ENCODE results near the gene SHPK. TPM values are rescaled to one million over a fixed set of nuclear protein-coding genes. Genes with fewer than 3 reads are reported as not detected.

The SHPK gene
- total and polyA plus RNA-seq, 9 donors, result 6.3 to 9.3 (median 7.7) TPM

DNA sequence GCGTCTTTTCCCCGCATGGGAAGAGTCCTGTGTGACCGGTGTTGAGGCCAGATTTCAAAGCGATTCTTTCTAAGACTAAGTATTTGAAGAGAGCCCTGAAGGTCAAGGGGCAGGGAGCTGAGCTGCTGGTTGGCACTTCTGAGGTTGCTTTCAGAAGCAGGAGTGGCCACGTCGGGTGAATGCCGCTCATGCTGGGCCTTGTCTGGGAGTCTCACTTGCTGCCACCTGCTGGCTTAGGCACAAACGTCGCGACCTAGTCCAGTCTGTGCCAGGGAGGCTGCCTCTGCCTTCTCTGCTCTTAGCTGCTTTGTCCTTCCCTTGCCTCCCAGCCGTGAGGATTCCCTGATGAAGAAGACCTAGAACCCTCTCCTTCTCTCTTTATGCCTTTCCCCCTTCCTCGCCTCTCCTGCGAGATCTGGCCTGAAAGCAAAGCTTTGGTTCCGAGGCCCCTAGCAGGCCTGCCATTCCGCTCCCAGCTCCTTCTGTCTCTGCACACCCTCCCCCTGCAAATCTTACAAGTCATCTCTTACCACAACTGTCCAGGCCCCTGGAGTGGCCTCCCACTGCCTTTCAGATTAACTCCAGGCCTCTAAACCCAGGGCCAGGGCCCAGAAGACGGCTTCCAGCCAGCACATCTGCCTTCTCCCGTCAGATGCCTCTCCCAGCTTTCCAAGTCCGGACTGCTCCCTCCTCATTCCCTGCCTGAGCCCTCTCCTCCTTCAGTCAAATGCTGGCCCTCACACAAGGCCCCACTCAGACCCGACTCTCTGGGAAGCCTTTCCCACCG lies 11.9 kb upstream of the SHPK start:
- Histone ChIP-seq H3K4me3 (ENCODE audit: low read length) (no peak overlapping the region), H3K27me3 (ENCODE audit: control insufficient read depth, insufficient read depth, low read length) (no peaks in the 10 kb centered on the region), H3K36me3 (ENCODE audit: control insufficient read depth, insufficient read depth, low read length) (peaks cover 25% of the 10 kb centered on the region), H3K4me1 (ENCODE audit: control insufficient read depth, insufficient read depth, low read length) (peaks cover 7% of the 10 kb centered on the region), H3K9me3 (replicated peaks; ENCODE audit: control insufficient read depth, low read depth, low read length) (no peaks in the 10 kb centered on the region), H3K27ac (ENCODE audit: low read length) (peak overlapping the region; percentile 42)
- peak; percentile 74 for DNase-seq
- 45% methylated on average over 14 of the region's 20 CpGs for WGBS (ENCODE audit: insufficient coverage)

DNA sequence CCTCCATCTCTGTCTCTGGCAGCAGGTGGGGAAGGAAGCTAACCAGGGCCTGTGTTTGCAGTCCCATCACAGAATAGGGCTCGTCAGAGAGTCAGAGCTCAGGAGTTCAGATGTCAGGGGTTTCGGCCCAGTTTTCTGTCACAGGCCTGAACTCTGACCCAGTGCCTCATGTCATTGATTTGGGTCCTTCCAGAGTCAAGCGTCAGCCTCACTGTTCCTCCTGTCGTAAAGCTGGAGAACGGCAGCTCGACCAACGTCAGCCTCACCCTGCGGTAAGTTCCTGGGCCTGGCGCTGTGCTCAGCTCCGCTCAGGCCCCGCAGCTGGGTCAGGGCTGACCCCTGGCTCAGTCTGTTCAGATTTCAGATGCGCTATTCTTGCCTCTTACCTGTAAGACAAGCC lies 11.2 kb upstream of the SHPK start:
- Histone ChIP-seq H3K9me3 (replicated peaks; ENCODE audit: control insufficient read depth, low read depth, low read length) (no peaks in the 10 kb centered on the region), H3K4me3 (ENCODE audit: low read length) (no peak overlapping the region), H3K4me1 (ENCODE audit: control insufficient read depth, insufficient read depth, low read length) (peaks cover 7% of the 10 kb centered on the region), H3K36me3 (ENCODE audit: control insufficient read depth, insufficient read depth, low read length) (peaks cover 28% of the 10 kb centered on the region), H3K27me3 (ENCODE audit: control insufficient read depth, insufficient read depth, low read length) (no peaks in the 10 kb centered on the region), H3K27ac (ENCODE audit: low read length) (no peak overlapping the region)
- 69% methylated on average over 12 of the region's 12 CpGs for WGBS (ENCODE audit: insufficient coverage)
- no peak for DNase-seq

DNA sequence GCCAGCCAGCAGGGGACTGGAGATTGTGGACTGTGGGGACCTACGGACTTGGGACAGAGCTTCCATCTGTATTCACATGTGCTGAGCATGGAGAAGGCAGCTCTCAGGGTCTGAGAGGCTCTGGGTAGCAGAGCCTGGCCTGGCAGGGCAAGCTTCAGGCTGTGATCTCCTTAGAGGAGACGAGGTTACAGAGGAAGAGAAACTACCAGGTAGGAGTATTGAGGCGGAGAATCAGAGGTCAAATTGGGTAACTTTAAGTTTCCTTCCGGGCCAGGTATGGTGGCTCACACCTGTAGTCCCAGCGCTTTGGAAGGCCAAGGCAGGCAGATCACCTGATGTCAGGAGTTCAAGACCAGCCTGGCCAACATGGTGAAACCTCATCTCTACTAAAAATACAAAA lies 9.3 kb upstream of the SHPK start:
- 57% methylated on average over 5 of the region's 5 CpGs for WGBS (ENCODE audit: insufficient coverage)
- H3K4me3 ChIP-seq (ENCODE audit: low read length), result no peak overlapping the region
- H3K4me1 ChIP-seq (ENCODE audit: control insufficient read depth, insufficient read depth, low read length), result peaks cover 14% of the 10 kb centered on the region
- peaks cover 31% of the 10 kb centered on the region for H3K36me3 ChIP-seq (ENCODE audit: control insufficient read depth, insufficient read depth, low read length)
- H3K9me3 ChIP-seq (replicated peaks; ENCODE audit: control insufficient read depth, low read depth, low read length), result no peaks in the 10 kb centered on the region
- H3K27ac ChIP-seq (ENCODE audit: low read length), result no peak overlapping the region
- no peaks in the 10 kb centered on the region for H3K27me3 ChIP-seq (ENCODE audit: control insufficient read depth, insufficient read depth, low read length)
- DNase-seq, result no peak

DNA sequence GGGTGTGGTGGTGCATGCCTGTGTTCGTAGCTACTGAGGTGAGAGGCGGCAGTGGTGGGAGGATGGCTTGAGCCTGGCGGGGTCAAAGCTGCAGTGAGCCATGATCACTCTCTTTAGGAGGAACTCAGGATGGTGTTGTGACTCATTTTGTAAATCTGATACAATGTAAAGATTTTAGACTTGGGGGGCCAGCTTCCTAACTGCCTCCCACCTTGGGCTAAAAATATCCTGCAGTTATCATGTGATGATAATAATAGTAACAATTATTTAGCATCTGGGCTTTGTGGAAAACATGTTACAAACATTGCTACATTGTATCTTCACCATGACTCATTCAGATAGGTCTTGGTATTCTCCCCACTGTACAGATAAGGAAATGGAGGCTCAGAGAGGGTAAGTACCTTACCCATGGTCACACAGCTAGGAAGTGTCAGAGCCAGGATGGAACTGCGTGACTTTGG lies 7.9 kb upstream of the SHPK start:
- no peak overlapping the region for H3K4me3 ChIP-seq (ENCODE audit: low read length)
- 85% methylated on average over 4 of the region's 4 CpGs for WGBS (ENCODE audit: insufficient coverage)
- DNase-seq, result no peak
- H3K36me3 ChIP-seq (ENCODE audit: control insufficient read depth, insufficient read depth, low read length), result peaks cover 25% of the 10 kb centered on the region
- H3K9me3 ChIP-seq (replicated peaks; ENCODE audit: control insufficient read depth, low read depth, low read length), result no peaks in the 10 kb centered on the region
- peaks cover 16% of the 10 kb centered on the region for H3K4me1 ChIP-seq (ENCODE audit: control insufficient read depth, insufficient read depth, low read length)
- no peak overlapping the region for H3K27ac ChIP-seq (ENCODE audit: low read length)
- no peaks in the 10 kb centered on the region for H3K27me3 ChIP-seq (ENCODE audit: control insufficient read depth, insufficient read depth, low read length)

DNA sequence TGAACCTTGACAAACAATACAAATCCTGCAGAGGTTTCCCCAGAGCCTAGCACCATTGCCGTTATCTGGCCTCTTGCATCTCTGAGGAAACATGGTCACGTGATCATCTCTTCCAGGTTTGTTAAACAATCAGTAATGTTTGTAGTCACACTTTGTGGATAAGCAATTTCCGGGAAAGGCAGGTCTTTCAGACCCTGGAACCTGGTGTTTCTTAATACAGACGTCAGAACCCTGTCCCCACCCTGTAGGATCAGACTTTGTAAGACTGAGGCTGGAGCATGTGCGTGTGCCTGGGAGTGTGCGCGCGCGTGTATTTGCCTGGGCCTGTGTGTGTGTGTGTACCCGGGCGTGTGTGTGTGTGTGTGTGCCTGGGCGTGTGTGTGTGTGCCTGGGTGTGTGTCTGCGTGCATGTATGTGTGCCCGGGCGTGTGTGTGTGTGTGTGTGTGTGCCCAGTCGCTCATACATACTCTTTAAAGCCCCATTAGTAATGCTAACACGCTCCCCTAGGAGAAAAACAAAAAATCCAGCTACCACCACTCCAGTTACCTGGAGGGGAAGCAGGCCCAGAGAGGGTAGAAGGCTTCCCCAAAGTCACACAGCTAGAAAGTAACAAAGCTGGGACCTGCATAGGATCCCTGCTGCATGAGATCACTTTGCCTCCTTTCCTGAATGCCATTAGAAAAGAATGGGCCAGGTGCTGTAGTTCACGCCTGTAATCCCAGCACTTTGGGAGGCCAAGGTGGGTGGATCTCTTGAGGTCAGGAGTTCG lies 5.9 kb upstream of the SHPK start:
- H3K27ac ChIP-seq (ENCODE audit: low read length), result no peak overlapping the region
- H3K9me3 ChIP-seq (replicated peaks; ENCODE audit: control insufficient read depth, low read depth, low read length), result no peaks in the 10 kb centered on the region
- no peak for DNase-seq
- H3K27me3 ChIP-seq (ENCODE audit: control insufficient read depth, insufficient read depth, low read length), result no peaks in the 10 kb centered on the region
- peaks cover 22% of the 10 kb centered on the region for H3K36me3 ChIP-seq (ENCODE audit: control insufficient read depth, insufficient read depth, low read length)
- WGBS (ENCODE audit: insufficient coverage), result 100% methylated on average over 1 of the region's 19 CpGs
- H3K4me1 ChIP-seq (ENCODE audit: control insufficient read depth, insufficient read depth, low read length), result peaks cover 11% of the 10 kb centered on the region
- H3K4me3 ChIP-seq (ENCODE audit: low read length), result no peak overlapping the region

DNA sequence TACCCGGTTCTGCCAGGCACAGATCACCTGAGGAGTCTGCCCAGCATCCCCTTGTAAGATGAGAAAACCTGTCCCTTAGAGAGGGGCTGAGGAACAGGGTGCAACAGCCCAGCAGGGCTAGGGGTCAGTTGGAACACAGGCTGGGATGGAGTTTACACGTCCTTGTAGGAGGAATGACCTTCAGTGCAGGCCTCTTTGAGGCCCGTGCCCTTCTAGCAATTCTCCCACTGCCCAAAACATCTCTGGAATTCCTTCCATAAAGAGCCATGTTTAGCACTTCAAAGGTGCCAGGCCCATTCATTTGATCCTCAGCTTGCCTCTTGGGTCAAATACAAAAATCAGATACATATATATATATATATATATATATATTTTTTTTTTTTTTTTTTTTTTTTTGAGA lies 5.0 kb upstream of the SHPK start:
- no peak for DNase-seq
- peaks cover 12% of the 10 kb centered on the region for H3K4me1 ChIP-seq (ENCODE audit: control insufficient read depth, insufficient read depth, low read length)
- peaks cover 22% of the 10 kb centered on the region for H3K36me3 ChIP-seq (ENCODE audit: control insufficient read depth, insufficient read depth, low read length)
- no CpG with 5 or more reads among the region's 3 CpGs for WGBS (ENCODE audit: insufficient coverage)
- no peak overlapping the region for H3K27ac ChIP-seq (ENCODE audit: low read length)
- no peaks in the 10 kb centered on the region for H3K27me3 ChIP-seq (ENCODE audit: control insufficient read depth, insufficient read depth, low read length)
- no peaks in the 10 kb centered on the region for H3K9me3 ChIP-seq (replicated peaks; ENCODE audit: control insufficient read depth, low read depth, low read length)
- no peak overlapping the region for H3K4me3 ChIP-seq (ENCODE audit: low read length)

DNA sequence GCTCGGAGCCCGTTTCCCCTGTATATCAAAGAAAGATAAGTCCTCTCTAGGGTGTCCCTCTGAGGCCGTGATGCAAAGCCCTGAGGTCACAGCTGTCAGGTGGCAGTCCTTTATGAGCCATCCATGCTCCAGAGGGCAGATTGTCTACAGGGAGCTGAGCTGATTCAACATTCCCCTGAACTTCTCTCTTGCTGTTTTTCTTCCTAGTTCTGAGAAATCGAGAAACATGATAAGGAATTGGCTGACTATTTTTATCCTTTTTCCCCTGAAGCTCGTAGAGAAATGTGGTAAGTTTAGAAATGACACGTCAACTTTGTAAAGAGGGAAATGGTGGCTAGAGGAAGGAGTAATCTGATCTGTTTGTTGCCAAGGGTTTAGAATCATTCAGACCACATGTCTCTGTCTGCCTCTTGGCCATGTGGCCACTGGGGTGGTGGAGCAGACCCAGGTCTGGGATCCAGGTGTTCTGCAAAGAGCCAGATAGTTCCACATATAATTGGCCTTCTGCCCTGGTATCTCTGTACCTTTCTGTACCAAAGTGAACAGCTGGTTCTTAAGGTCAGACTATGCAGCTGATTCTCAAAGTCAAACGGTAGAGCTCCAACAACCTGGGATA lies 4.0 kb upstream of the SHPK start:
- Histone ChIP-seq H3K27me3 (ENCODE audit: control insufficient read depth, insufficient read depth, low read length) (no peaks in the 10 kb centered on the region), H3K4me1 (ENCODE audit: control insufficient read depth, insufficient read depth, low read length) (peaks cover 15% of the 10 kb centered on the region), H3K36me3 (ENCODE audit: control insufficient read depth, insufficient read depth, low read length) (peaks cover 22% of the 10 kb centered on the region), H3K27ac (ENCODE audit: low read length) (peak overlapping the region; percentile 35), H3K4me3 (ENCODE audit: low read length) (no peak overlapping the region), H3K9me3 (replicated peaks; ENCODE audit: control insufficient read depth, low read depth, low read length) (no peaks in the 10 kb centered on the region)
- 24% methylated on average over 6 of the region's 7 CpGs for WGBS (ENCODE audit: insufficient coverage)
- peak; percentile 62 for DNase-seq

DNA sequence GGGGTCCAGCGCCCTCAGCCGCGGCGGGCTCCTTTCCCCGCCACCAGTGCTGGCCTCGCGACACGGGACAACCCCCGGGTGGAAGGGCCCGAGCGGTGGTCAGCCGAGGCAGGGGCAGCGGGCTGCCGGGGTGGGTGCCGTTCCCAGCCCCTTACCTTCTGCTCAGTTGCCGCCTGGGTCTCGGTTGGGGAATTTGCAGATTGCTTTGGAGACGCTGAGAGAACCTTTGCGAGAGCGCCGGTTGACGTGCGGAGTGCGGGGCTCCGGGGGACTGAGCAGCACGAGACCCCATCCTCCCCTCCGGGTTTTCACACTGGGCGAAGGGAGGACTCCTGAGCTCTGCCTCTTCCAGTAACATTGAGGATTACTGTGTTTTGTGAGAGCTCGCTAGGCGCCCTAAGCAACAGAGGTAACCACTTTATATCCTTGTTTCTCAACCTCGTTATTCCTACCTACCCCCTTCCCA lies 891 bp upstream of the SHPK start:
- peaks cover 16% of the 10 kb centered on the region for H3K36me3 ChIP-seq (ENCODE audit: control insufficient read depth, insufficient read depth, low read length)
- no peaks in the 10 kb centered on the region for H3K27me3 ChIP-seq (ENCODE audit: control insufficient read depth, insufficient read depth, low read length)
- DNase-seq, result no peak
- H3K9me3 ChIP-seq (replicated peaks; ENCODE audit: control insufficient read depth, low read depth, low read length), result no peaks in the 10 kb centered on the region
- peak overlapping the region; percentile 99 for H3K27ac ChIP-seq (ENCODE audit: low read length)
- peak overlapping the region; percentile 56 for H3K4me3 ChIP-seq (ENCODE audit: low read length)
- WGBS (ENCODE audit: insufficient coverage), result 0% methylated on average over 16 of the region's 31 CpGs
- peaks cover 19% of the 10 kb centered on the region for H3K4me1 ChIP-seq (ENCODE audit: control insufficient read depth, insufficient read depth, low read length)

DNA sequence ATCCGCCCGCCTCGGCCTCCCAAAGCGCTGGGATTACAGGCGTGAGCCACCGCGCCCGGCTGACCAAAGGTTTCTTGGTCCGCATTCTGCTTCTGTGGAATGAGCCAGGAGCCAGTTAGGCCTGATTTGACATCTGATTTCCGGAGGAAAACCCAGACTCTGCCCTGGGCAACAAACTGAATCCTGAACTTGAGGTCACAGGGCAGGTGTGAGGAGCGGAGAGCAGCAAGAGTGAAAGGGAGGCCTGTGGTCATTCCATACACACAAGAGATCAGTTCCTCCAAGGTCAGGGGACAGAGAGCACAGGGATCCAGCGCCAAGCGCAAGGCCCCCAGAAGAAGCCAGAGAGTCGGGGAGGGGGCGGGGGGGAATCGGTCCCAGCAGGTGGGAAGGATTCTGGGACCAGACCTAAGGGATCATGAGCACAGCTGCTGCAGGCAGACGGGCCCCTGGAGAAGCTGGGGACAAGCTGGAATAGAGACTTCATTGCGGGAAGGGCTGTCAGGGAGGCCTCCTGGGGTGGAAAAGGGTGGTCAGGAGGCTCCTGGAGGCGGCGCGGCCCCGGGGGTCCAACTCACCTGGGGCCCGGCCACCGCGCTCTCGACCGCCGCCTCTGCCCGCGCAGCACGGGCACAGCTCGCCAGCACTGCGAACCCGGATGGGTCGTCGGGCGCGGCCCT lies 436 bp downstream of the SHPK start:
- Histone ChIP-seq H3K27ac (ENCODE audit: low read length) (peak overlapping the region; percentile 37), H3K36me3 (ENCODE audit: control insufficient read depth, insufficient read depth, low read length) (peaks cover 14% of the 10 kb centered on the region), H3K27me3 (ENCODE audit: control insufficient read depth, insufficient read depth, low read length) (no peaks in the 10 kb centered on the region), H3K4me3 (ENCODE audit: low read length) (peak overlapping the region; percentile 56), H3K4me1 (ENCODE audit: control insufficient read depth, insufficient read depth, low read length) (peaks cover 14% of the 10 kb centered on the region), H3K9me3 (replicated peaks; ENCODE audit: control insufficient read depth, low read depth, low read length) (no peaks in the 10 kb centered on the region)
- 16% methylated on average over 27 of the region's 38 CpGs for WGBS (ENCODE audit: insufficient coverage)
- no peak for DNase-seq
